CD4-positive, alpha-beta T cell treated with Interferon alpha-2 for 1 hour (primary cell): ENCODE results near the gene SLC25A6.
"Not testable (repeated sequence)": the region's sequence is repeated elsewhere in the genome, so short reads cannot be mapped to it uniquely, and the experiment has no call there.

ENCODE experiments used
- DNase-seq, 2 donors: peaks; one replicate each; pipeline ENCODE4 v3.0.0-alpha.2; 2020 to 2022

SLC25A6 gene

DNA sequence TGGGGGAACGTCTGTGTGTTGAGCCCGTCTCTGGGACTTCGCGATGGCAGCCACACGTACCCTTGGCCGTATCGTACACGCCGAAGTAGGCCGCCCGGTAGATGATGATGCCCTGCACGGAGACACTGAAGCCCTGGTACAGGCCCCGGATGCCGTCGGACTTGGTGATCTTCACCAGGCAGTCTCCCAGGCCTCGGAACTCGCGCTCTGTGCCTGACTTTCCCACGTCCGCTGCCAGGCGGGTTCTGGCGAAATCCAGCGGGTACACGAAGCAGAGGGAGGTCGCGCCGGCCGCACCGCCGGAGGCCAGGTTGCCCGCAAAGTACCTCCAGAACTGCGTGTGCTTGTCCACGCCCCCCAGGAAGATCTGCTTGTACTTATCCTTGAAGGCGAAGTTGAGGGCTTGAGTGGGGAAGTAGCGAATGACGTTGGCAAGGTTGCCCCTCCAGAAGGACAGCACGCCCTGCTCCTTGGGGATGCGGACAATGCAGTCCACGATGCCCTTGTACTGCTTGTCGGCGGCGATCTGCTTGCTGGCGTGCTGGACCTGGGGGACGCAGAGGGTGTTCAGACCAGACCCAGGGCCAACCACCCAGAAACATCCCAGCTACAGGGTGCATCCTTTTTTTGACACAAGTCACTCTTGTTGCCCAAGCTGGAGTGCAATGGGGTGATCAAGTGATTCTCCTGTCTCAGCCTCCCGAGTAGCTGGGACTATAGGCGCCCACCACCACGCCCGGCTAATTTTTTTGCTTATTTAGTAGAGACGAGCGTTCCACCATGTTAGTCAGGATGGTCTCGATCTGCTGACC, 2.5 kb downstream of the SLC25A6 start:
- no peak for DNase-seq

DNA sequence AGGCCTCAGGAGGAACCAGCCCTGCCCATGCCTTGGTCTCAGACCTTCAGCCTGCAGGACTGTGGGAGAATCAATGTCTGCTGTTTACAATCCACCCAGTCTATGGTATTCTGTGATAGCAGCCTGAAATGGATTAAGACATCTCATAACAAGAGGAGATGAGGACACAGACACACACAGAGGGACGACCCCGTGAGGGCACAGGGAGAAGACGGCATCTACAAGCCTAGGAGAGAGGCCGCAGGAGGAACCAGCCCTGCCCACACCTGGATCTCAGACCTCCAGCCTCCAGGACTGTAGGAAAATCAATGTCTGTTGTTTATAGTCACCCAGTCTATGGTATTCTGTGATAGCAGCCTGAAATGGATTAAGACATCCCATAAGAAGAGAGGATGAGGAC, 3.3 kb downstream of the SLC25A6 start:
- no peak for DNase-seq

DNA sequence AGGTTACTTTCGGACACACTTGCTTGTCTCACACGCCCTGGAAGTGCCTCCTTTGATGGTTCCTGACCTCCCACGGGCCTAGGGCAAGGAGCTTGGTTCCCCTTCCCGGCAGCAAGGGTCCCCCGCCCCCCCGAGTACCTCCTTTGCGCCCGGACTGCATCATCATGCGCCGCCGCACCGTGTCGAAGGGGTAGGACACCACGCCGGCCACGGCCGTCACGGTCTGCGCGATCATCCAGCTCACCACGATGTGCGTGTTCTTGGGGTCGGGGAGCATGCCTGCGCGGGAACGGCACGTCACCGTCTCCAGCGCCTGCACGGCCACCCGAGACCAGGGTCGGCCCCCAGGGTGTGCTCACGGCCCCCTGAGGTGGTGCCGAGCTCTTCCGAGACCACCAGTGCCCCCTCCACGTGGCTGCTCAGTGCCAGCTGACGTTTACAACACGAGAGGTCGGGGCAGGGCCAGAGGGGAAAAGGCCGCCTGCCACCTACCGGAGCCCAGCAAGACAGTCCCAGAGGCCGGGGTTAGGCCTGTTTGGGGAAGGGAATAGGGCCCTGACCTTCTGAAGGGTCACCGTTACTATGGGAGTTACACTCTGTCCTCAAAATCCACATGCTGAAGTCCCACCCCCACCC, 4.7 kb downstream of the SLC25A6 start:
- no peak for DNase-seq

DNA sequence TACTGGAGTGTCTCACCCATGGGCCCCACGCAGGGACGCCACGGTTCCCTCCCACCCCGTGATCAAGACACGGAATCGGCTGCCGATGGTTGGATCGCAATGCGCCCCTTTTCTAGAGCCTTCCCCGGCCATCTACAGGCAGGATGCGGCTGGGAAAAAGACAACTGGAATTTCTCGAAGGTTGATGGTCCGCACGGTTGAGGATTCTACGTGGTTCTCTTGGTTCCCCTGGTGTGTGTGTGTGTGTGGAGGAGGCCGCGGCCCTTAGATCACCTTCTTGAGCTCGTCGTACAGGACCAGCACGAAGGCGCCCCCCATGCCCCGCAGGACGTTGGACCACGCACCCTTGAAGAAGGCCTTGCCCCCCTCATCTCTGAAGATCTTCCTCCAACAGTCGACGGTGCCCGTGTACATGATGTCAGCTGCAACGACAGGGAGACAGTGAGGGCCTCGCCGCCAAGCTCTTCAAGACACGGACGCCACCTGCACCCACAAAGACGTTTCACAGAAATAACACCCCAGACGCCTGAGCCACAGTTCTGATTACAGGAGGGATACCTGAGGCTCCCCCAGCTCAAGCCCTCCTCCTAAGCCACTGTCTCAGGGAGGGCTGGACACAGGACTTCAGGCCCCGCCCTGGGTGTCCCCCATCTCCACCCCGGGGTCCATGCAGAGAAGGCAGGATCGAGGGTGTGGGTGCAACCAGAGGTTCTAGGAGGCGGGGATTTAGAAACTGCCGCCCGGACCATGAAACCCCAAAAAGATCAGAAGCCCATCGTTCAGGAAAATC, 5.4 kb downstream of the SLC25A6 start:
- no peak for DNase-seq

DNA sequence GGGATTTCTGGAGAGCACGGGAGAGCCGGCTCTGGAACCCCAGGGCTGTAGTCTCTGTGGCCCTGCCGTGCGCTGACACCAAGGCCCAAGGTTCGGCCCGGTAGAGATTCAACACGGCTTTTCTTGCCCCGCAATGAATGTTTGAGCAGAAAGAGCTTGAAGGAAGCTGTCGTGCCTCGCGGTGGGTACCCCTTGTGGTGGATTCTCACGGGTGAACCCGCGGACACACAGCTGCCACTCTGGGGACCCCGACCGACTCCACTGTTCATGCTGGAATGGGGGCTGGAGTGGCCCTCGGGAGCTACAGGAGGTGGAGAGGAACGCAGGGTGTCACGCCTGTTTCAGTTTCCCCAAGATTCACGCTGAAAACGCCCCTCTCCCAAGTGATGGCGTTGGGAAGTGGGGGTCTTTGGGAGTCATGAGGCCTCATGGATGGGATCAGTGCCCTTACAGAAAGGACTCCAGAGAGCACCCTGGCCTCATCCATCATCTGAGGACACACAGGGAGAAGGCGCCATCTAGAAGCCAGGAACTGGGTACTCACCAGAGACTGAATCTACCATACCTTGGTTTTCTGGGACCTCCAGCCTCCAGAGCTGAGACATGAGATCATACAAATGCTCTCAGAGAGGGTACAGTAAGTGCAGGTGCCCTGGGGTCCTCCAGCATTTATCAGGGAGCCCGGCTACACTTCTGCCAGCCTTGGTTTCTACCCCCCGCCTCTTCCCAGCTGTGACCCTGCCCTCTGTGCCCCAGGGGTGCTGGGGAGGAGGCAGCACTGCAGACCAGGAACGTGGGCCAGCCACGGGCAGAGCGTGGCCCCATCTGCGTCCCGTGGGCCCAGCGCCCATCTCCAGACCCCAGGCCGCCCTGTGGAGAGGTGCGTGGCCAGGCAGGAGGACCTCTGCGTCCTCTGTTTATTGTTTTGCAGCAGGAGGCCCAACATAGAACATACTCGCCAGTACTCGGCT, 6.4 kb downstream of the SLC25A6 start:
- DNase-seq: no peak

DNA sequence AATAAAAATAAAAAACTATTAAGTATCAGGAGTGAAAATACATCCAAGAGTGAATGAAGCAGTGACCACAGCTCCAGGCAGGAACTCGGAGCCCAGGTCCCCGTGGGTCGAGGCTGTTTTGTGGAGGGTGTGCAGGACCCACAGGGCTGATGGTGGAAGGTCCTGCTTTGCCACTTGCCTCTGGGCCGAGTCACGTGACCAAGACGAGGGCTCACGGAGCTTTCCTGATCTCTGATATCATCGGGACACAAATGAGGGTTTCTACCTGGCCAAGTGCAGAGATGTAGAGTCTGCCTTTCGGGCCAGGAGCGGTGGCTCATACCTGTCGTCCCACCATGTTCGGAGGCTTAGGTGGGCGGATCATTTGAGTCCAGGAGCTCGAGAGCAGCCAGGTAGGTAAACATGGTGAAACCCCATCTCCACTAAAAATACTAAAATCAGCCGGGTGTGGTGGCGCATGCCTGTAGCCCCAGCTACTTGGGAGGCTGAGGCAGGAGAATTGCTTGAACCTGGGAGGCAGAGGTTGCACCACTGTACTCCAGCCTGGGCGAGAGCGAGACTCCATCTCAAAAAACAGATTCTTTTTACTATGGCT, 7.2 kb downstream of the SLC25A6 start:
- no peak for DNase-seq

DNA sequence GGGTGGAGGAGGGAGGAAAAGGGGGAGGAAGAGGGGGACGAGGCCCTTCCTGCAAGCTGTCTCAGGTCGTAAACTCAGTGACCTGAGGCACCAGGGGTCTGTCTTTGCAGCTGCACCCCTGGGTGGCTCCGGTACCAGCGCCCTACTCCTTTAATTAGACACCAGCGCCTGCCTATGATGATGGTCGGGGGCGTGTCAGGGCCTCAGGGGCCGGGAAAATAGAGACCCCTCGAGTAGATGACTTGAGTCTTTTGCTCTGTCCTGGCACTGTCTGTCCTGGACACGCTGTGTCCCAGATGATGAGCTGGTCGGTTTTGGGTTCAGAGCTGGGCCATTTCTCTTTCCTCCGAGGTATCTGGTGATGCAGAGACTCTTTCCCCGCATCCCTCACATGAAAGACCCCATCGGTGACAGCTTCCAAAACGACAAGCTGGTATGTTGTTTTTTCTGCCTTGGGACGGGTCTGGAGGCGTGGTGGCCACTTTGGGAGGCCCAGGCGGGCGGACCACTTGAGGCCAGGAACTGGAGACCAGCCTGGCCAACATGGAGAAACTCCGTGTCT, 11.2 kb downstream of the SLC25A6 start:
- no peak for DNase-seq

DNA sequence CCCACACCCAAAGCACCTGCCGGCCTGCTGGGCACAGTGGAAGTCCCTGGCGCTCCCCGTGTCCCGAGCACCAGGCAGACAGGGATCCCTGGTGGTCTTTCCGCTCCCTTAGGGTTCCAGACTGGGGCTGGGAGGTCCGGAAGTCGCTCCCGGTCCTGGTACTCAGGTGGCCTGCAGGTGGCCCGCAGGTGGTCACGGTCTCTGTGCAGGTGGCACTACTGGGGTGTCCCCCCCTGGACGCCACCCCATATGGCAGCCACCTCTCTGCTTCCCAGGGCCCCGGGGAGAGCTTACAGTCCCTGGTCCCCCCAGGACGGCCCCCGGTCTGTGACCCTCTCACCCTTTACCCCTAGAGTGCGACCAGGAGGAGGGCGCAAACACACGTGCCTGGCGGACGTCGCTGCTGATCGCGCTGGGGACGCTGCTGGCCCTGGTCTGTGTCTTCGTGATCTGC, 13.6 kb downstream of the SLC25A6 start:
- DNase-seq: no peak

DNA sequence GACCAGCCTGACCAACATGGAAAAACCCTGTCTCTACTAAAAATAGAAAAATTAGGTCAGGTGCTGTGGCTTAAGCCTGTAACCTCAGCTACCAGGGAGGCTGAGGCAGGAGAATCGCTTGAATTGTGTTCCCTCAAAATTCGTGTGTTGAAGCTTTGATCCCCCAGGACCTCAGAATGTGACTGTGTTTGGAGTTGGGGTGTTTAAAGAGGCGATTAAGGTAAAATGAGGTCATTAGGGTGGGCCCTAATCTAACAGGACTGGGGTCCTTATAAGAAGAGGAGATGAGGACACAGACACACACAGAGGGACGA, 23.6 kb downstream of the SLC25A6 start:
- DNase-seq: no peak

DNA sequence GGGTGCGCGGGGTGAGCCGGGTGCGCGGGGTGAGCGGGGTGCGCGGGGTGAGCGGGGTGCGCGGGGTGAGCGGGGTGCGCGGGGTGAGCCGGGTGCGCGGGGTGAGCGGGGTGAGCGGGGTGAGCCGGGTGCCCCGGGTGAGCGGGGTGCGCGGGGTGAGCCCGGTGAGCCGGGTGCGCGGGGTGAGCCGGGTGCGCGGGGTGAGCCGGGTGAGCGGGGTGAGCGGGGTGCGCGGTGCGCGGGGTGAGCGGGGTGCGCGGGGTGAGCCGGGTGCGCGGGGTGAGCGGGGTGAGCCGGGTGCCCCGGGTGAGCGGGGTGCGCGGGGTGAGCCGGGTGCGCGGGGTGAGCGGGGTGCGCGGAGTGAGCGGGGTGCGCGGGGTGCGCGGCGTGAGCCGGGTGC, 25.6 kb downstream of the SLC25A6 start:
- DNase-seq: not testable (repeated sequence)

DNA sequence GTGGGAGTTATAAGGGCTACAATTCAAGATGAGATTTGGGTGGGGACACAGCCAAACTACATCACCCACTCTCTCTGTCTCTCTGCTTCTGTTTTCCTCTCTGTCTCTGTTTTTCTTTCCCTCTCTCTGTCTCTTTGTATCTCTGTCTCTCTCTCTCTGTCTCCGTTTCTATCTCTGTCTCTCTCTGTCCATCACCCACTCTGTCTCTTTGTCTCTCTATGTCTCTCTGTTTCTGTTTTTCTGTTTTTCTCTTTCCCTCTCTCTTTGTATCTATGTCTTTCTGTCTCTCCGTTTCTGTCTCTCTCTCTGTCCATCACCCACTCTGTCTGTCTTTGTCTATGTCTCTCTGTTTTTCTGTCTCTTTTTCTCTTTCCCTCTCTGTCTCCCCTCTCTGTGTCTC, 30.0 kb downstream of the SLC25A6 start:
- DNase-seq: no peak

DNA sequence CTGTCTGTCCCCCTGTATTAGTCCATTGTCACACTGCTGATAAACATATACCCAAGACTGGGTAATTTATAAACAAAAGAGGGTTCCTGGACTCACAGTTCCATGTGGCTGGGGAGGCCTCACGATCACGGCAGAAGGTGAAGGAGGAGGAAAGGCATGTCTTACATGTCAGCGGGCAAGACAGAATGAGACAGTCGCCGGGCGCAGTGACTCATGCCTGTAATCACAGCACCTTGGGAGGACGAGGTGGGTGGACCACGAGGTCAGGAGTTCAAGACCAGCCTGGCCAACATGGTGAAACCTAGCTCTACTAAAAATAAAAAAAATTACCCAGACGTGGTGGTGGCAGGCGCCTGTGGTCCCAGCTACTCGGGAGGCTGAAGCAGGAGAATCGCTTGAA, 30.6 kb downstream of the SLC25A6 start:
- no peak for DNase-seq

DNA sequence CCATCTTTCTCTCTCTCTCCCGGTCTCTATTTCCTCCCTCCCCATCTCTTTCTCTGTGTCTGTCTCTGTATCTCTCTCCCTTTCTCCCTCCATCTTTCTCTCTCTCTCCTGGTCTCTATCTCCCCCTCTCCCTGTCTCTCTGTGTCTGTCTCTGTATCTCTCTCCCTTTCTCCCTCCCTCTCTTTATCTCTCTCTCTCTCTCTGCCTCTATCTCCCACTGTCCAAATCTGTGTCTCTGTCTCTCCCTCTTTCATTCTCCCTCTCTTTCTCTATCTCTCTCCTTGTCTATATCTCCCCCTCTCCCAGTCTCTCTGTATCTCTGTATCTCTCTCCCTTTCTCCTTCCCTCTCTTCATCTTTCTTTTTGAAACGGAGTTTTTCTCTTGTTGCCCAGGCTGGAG, 31.7 kb downstream of the SLC25A6 start:
- DNase-seq: no peak

DNA sequence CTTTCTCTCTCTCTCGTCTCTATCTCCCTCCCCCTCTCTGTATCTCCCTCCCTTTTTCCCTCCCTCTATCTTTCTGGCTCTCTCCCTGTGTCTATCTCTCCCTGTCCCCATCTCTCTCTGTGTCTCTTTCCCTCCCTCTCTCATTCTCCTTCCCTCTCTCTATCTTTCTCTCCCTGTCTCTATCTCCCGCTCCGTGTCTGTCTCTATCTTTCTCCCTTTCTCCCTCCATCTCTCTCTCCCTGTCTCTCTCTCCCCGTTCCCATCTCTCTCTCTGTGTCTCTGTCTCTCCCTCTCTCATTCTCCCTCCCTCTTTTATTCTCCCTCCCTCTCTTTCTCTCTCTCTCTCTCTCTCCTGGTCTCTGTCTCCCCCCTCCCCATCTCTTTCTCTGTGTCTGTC, 32.4 kb downstream of the SLC25A6 start:
- DNase-seq: no peak

DNA sequence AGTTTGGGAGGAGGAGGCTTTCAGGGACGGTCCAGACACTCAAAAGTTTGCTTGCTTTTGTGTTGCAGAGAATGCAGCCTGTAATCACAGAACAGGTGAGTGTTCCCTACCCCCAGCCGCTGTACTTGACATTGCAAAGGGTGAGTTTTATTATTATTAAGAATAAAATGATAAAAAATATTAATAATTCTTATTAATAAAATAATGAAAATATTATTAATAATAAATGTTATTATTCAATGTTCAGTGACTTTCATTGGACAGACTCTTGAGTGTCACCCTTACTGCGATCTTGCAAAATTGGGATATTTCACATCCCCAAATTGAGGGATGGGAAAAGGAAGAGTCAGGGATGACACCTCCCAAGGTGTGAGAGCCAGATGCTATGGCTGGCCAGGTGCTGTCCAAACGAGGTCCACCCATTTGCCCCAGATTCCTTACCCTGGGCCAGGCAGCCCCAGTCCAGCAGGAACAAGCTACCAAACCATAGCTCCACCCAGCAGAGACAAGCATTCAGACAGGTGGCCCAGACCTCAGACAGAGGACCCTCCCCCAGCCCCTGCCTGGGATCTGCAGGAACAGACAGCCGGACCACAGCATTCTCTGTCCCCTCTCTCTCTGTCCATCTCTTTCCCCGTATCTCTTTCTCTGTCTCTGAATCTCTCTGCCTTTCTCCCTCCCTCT, 33.0 kb downstream of the SLC25A6 start:
- no peak for DNase-seq

DNA sequence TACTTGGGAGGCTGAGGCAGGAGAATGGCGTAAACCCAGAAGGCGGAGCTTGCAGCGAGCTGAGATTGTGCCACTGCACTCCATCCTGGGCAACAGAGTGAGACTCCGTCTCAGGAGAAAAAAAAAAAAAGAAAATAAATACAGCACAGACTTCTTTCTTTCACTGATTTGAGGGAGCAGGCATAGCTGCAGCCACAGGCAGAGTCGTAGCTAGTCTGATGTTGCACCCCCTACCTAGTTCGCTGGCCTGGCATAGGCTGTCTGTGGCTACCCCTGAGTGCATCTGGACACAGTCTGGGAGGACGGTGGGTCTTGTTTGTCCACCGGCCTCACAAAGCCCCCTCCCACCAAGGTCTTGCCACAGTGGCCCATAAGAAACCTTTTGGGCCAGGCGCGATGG, 33.9 kb downstream of the SLC25A6 start:
- DNase-seq: no peak

DNA sequence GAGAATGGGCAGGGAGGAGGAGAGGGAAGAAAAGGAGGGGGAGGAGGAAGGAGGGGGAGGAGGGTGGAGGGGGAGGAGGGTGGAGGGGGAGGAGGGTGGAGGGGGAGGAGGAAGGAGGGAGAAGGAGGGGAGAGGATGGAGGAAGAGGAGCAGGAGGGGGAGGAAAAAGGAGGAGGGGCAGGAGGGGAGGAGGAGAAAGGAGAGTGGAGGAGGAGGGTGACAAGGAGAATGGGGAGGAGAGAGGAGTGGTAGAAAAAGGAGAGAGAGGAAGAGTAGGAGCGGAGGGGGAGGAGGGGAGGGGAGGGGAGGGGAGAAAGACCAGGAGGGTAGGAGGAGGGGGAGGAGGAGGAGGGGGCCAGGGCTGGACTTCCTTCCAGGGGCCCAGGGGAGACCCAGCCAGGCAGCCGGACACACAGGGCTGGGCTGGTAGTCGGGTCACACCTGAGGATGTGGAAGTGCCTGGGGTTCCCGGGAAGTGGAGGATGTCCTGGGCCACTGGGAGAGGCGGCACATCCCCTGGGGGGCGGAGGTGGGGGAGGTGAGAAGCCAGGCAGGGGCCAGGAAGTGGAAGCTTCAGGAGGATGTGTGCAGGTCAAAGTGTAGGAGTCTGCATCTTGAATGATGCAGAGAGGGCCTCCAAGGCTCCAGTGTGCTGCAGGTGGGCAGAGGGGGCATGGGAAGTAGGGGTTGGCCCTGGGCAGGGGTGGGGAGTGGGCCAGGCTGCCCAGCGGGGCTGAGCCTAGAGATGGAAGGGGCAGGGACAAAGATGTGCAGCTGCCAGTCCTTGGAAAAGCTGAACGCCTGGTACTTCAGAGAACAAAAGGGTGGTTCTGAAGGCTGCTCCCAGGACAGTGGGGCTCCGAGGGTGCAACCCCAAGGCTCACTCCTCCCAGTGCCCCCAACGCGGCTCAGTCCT, 36.5 kb downstream of the SLC25A6 start:
- DNase-seq: no peak

DNA sequence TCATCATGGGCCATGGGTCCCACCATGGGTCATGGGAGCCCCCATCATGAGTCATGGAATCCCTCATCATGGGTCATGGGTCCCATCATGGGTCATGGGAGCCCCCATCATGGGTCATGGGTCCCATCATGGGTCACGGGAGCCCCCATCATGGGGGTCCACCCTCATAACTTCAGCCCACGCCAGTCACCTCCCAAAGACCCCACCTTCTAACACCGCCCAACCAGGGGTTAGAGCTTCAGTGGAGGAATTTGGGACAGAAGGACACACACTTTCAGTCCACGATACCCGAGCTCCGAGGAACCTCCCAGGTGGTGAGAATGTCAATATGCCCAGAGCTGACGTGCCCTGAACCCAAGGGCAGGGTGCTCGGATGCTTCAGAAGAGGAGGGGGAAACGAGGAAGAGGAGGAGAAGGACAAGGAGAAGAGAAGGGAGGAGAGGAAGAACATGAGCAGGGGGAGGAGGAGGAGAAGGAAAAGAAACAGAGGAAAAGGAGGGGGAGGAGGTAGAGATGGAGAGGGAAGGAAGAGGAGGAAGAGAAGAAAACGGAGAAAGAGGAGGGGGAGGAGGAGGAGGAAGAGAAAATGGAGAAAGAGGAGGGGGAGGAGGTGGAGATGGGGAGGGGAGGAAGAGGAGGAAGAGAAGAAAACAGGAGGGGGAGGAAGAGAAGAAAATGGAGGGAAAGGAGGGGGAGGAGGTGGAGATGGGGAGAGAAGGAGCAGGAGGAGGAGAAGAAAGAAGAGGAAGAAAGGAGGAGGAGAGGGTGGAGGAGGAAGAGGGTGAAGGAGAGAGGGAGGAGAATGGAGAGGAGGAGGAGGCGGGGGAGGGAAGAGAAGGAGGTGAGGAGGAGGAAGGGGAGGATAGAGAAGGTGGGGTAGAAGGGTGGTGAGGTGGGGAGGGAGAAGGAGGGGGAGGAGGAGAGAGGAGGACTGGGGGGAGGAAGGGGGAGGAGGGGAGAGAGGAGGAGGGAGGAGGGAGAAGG, 37.6 kb downstream of the SLC25A6 start:
- DNase-seq: no peak
